IPS-20b (cell line): ENCODE results near the gene TPRN.

ENCODE experiments used
- H3K27ac ChIP-seq: one replicate; pipeline ENCODE4 v1.5.1; 2013; ENCODE audit warnings: low read length
- H3K27me3 ChIP-seq: 2 replicates; pipeline ENCODE4 v1.6.1; 2013; ENCODE audit warnings: mild to moderate bottlenecking, low read length, inconsistent platforms; ENCODE audit not compliant: insufficient read depth
- H3K36me3 ChIP-seq: 2 replicates; pipeline ENCODE4 v1.6.1; 2013; ENCODE audit warnings: low read depth, mild to moderate bottlenecking, inconsistent platforms, low read length, moderate library complexity; ENCODE audit not compliant: insufficient read depth
- H3K4me1 ChIP-seq: 2 replicates; pipeline ENCODE4 v1.6.1; 2013; ENCODE audit warnings: mild to moderate bottlenecking, control low read depth, inconsistent platforms, low read length, moderate library complexity; ENCODE audit not compliant: insufficient read depth
- H3K4me3 ChIP-seq: 2 replicates; pipeline ENCODE4 v1.5.1; 2013; ENCODE audit warnings: mild to moderate bottlenecking, low read length, inconsistent platforms
- H3K9ac ChIP-seq: 2 replicates; pipeline ENCODE4 v1.6.1; 2013; ENCODE audit warnings: low read depth, mild to moderate bottlenecking, inconsistent platforms, low read length, moderate library complexity
- H3K9me3 ChIP-seq: 2 replicates; pipeline ENCODE4 v1.6.1; 2013; ENCODE audit warnings: mild to moderate bottlenecking, low read depth, low read length, inconsistent platforms; ENCODE audit not compliant: insufficient read depth

The TPRN gene

GRCh38 chr9:137188086-137188489 lies 12.5 kb downstream of the TPRN start:
- Histone ChIP-seq H3K27me3 (no peaks in the 10 kb centered on the region), H3K27ac (no peak overlapping the region), H3K9me3 (no peaks in the 10 kb centered on the region), H3K9ac (peak overlapping the region; percentile 82; the same call in 1 of the 2 replicates), H3K4me1 (peaks cover 5% of the 10 kb centered on the region; the same call in 1 of the 2 replicates), H3K36me3 (peaks cover 23% of the 10 kb centered on the region), H3K4me3 (peak overlapping the region; percentile 81)

- H3K9me3 ChIP-seq: no peaks in the 10 kb centered on the region
- peaks cover 5% of the 10 kb centered on the region; the same call in 1 of the 2 replicates for H3K4me1 ChIP-seq
- peak overlapping the region; percentile 82; the same call in 1 of the 2 replicates for H3K9ac ChIP-seq
- H3K4me3 ChIP-seq: peak overlapping the region; percentile 81
- H3K27ac ChIP-seq: no peak overlapping the region
- H3K27me3 ChIP-seq: no peaks in the 10 kb centered on the region
- H3K36me3 ChIP-seq: peaks cover 30% of the 10 kb centered on the region
These were observed 13.2 kb downstream of the TPRN start for GRCh38 chr9:137187386-137187785.

GRCh38 chr9:137186385-137186784 lies 14.2 kb downstream of the TPRN start:
- no peak overlapping the region for H3K9ac ChIP-seq
- H3K4me1 ChIP-seq: peaks cover 5% of the 10 kb centered on the region; the same call in 1 of the 2 replicates
- no peak overlapping the region for H3K4me3 ChIP-seq
- H3K36me3 ChIP-seq: peaks cover 33% of the 10 kb centered on the region
- no peak overlapping the region for H3K27ac ChIP-seq
- no peaks in the 10 kb centered on the region for H3K27me3 ChIP-seq
- H3K9me3 ChIP-seq: no peaks in the 10 kb centered on the region

- Histone ChIP-seq H3K4me3 (no peak overlapping the region), H3K27me3 (no peaks in the 10 kb centered on the region), H3K27ac (no peak overlapping the region), H3K9ac (no peak overlapping the region), H3K4me1 (peaks cover 5% of the 10 kb centered on the region; the same call in 1 of the 2 replicates), H3K36me3 (peaks cover 36% of the 10 kb centered on the region), H3K9me3 (no peaks in the 10 kb centered on the region)
These were observed 14.6 kb downstream of the TPRN start for GRCh38 chr9:137185921-137186320.

- H3K27me3 ChIP-seq: no peaks in the 10 kb centered on the region
- H3K4me3 ChIP-seq: no peak overlapping the region
- no peak overlapping the region for H3K27ac ChIP-seq
- peaks cover 5% of the 10 kb centered on the region; the same call in 1 of the 2 replicates for H3K4me1 ChIP-seq
- peaks cover 43% of the 10 kb centered on the region for H3K36me3 ChIP-seq
- no peak overlapping the region for H3K9ac ChIP-seq
- H3K9me3 ChIP-seq: no peaks in the 10 kb centered on the region
These were observed 15.5 kb downstream of the TPRN start for GRCh38 chr9:137184881-137185660.

- peaks cover 49% of the 10 kb centered on the region for H3K36me3 ChIP-seq
These were observed 16.5 kb downstream of the TPRN start for GRCh38 chr9:137183980-137184595.

GRCh38 chr9:137182836-137183235 lies 17.7 kb downstream of the TPRN start:
- peaks cover 49% of the 10 kb centered on the region for H3K36me3 ChIP-seq
- no peaks in the 10 kb centered on the region for H3K4me1 ChIP-seq

More at GRCh38 chr9:137183980-137184595, 16.5 kb downstream of the TPRN start:
- Histone ChIP-seq H3K27me3 (no peaks in the 10 kb centered on the region), H3K4me1 (no peaks in the 10 kb centered on the region), H3K9me3 (no peaks in the 10 kb centered on the region), H3K27ac (no peak overlapping the region), H3K4me3 (no peak overlapping the region), H3K9ac (no peak overlapping the region)

GRCh38 chr9:137181680-137182079 lies 18.9 kb downstream of the TPRN start:
- Histone ChIP-seq H3K36me3 (peaks cover 44% of the 10 kb centered on the region), H3K4me3 (no peak overlapping the region), H3K9me3 (no peaks in the 10 kb centered on the region), H3K4me1 (no peaks in the 10 kb centered on the region), H3K27ac (no peak overlapping the region), H3K27me3 (no peaks in the 10 kb centered on the region), H3K9ac (no peak overlapping the region)

More at GRCh38 chr9:137182836-137183235, 17.7 kb downstream of the TPRN start:
- H3K9ac ChIP-seq: no peak overlapping the region
- no peak overlapping the region for H3K4me3 ChIP-seq
- no peak overlapping the region for H3K27ac ChIP-seq
- no peaks in the 10 kb centered on the region for H3K27me3 ChIP-seq
- no peaks in the 10 kb centered on the region for H3K9me3 ChIP-seq

- no peaks in the 10 kb centered on the region for H3K4me1 ChIP-seq
- H3K9ac ChIP-seq: no peak overlapping the region
- H3K36me3 ChIP-seq: peaks cover 44% of the 10 kb centered on the region
- peaks cover 10% of the 10 kb centered on the region for H3K27me3 ChIP-seq
- no peaks in the 10 kb centered on the region for H3K9me3 ChIP-seq
- no peak overlapping the region for H3K27ac ChIP-seq
- H3K4me3 ChIP-seq: no peak overlapping the region
These were observed 20.1 kb downstream of the TPRN start for GRCh38 chr9:137180491-137180890.

GRCh38 chr9:137179761-137180160 lies 20.8 kb downstream of the TPRN start:
- Histone ChIP-seq H3K27ac (no peak overlapping the region), H3K36me3 (peaks cover 44% of the 10 kb centered on the region), H3K9ac (no peak overlapping the region), H3K27me3 (peaks cover 17% of the 10 kb centered on the region), H3K9me3 (no peaks in the 10 kb centered on the region), H3K4me3 (no peak overlapping the region), H3K4me1 (no peaks in the 10 kb centered on the region)

- no peak overlapping the region for H3K4me3 ChIP-seq
- H3K27ac ChIP-seq: no peak overlapping the region
- H3K36me3 ChIP-seq: peaks cover 40% of the 10 kb centered on the region
- H3K9me3 ChIP-seq: no peaks in the 10 kb centered on the region
- H3K4me1 ChIP-seq: no peaks in the 10 kb centered on the region
- no peak overlapping the region for H3K9ac ChIP-seq
- peaks cover 22% of the 10 kb centered on the region for H3K27me3 ChIP-seq
These were observed 21.5 kb downstream of the TPRN start for GRCh38 chr9:137178939-137179630.
